ENCODE measurements around the gene NRP2.

The NRP2 gene

DNA sequence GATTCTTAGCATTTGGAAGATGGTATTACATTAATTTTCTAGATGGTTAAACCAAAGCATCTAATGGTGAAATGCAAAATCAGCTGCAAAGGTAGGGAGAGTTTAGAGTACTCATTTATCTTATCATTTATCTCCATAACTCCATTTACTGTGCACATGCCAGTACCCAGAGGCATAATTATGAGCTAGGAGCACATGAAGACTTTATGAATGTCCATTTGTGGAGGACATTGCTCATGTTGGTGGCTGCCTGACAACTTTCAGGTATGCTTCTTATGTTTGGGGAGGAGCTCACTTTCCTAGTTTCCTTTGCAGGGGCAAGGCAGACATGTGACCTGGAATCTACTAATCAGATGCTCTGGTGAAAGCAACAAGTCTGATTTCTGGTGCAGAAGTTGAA lies 134.0 kb downstream of the NRP2 start:
- no peak for FAIRE-seq

DNA sequence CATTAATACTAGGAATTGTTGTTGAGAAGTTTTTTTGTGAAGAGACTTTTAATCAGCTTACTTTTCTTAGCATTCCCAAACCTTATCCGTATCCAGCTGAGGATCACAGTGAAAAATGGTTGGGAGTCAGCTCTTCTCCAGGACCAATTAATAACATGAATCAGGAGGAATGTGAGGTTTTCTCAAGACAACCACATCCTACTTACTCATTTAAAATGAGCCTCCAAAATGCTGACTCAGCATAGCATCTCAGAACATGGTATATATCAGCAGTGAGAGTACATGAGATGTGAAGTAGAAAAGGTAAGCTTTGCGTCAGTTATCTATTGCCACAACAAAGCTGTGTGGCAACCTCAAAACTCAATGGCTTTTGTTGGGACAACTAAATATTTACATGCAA lies 140.3 kb downstream of the NRP2 start:
- FAIRE-seq: no peak

- no peak for FAIRE-seq
These were observed 145.6 kb downstream of the NRP2 start for GRCh38 chr2:205827809-205828365.

- no peak for FAIRE-seq
These were observed 151.6 kb downstream of the NRP2 start for GRCh38 chr2:205833864-205834263.

GRCh38 chr2:205834796-205835195 lies 152.5 kb downstream of the NRP2 start:
- no peak for FAIRE-seq

DNA sequence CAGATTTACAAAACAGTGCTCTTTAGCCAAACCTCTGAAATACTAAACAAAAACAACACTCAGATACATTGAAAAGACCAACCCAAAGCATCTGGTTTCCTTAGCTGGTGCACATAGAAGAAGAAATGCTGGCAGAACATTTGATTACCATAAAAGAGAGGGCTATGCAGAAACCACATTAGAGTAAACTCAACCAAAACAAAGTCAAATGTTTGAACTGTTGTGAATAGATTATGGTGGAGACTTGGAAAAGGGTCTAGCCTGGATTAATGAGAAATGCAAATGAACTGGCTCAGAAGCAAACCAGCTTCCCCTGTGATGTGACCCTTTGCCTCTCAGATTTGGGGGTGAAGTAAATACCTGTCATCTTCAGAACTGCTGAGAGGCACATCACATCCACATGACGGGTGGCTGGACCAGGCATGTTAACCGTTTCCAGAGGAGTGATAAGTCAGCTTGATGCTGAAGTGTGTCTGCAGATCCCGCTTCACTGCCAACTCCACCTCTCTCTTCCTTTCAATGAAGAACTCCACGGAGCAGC lies 153.0 kb downstream of the NRP2 start:
- no peak for FAIRE-seq

GRCh38 chr2:205835923-205836322 lies 153.6 kb downstream of the NRP2 start:
- FAIRE-seq: no peak

DNA sequence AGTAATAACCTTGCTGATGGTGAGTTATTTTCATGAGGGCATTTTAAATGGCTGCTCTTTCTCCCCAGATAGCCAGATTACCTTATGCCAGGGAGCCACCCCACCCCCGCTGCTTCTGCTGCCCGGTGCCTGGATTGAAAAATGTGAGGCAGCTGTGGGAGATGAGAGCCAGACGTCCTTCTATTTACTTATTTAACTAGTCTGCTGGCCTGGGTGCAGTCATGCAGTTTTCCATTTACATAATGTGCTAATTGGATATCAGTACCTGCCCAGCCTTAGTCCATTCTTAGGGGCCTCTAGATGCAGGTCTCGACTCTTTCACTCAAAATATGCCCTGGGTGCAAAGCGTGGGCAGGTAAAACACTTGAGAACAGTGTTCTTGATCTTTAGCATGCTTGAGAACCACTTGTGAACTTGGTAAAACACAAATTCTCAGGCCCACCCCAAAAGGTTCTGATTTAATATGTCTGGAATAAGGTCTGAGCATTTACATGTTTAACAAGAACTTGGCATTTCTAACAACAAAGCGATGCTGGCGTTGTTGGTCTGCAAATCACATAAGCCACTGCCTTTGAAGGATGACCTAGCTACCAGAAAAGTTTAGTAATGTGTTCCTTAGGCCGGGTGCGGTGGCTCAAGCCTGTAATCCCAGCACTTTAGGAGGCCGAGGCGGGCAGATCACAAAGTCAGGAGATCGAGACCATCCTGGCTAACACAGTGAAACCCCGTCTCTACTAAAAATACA lies 154.3 kb downstream of the NRP2 start:
- peak; percentile 65 for FAIRE-seq

DNA sequence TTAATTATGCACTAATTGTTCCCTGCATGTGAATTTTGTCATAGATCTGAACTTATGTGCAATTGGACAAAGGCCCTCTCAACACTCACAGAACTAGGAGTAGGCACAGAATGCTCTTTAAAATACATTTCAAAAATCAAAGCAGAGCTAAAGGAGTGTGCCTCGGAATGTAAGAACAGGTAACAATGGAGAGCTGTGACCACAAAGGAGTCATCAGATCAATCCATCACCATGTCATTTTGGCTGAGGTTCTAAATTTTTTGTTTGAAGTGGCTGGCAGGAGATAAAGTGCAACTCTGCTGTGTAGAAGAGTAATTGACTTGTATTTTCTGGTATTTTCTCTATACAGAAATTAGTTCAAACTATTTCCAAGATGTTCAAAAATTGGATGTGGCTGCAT lies 155.4 kb downstream of the NRP2 start:
- FAIRE-seq: no peak

GRCh38 chr2:205845446-205845845 lies 163.1 kb downstream of the NRP2 start:
- no peak for FAIRE-seq

All from islet of Langerhans (tissue), 1 donor.